Right lobe of liver (tissue), 6 donors: ENCODE data around the gene NPW. TPM values are rescaled to one million over a fixed set of nuclear protein-coding genes. Genes with fewer than 3 reads are reported as not detected.
A peak's percentile ranks its signal among the peaks of the same experiment; 100 is the strongest.

Source experiments
- ATAC-seq, 4 donors: fragments of 200-7000 bp; cut with Tn5 transposase; one replicate each; pipeline ENCODE4 v1.9.1; 2020; ENCODE audit warnings: mild to moderate bottlenecking in 4 of 4, moderate library complexity in 4 of 4
- DNase-seq, 3 donors: peaks; one replicate each; pipeline ENCODE4 v3.0.0-alpha.2; 2020
- H3K27ac ChIP-seq, 3 donors: fragments of 200-600 bp; one replicate each; pipeline ENCODE4 v1.8.0; 2022
- H3K27me3 ChIP-seq, 2 donors: fragments of 200-600 bp; one replicate each; pipeline ENCODE4 v1.8.0; 2022
- H3K36me3 ChIP-seq, 4 donors: fragments of 200-600 bp; sonication (generic) in 1 of 4; one replicate each; pipeline versions ENCODE4 v1.5.1 to v1.8.0; 2017 to 2022; ENCODE audit warnings: control low read depth in 1 of 4
- H3K4me1 ChIP-seq, 4 donors: fragments of 200-600 bp; sonication (generic) in 1 of 4; one replicate each; pipeline versions ENCODE4 v1.5.1 to v1.8.0; 2017 to 2022; ENCODE audit warnings: control low read depth in 1 of 4
- H3K4me3 ChIP-seq, 3 donors: fragments of 200-600 bp; one replicate each; pipeline ENCODE4 v1.8.0; 2022
- H3K9me3 ChIP-seq, 4 donors: fragments of 200-600 bp; sonication (generic) in 1 of 4; one replicate each; pipeline versions ENCODE4 v1.5.1 to v1.8.0; 2017 to 2022; ENCODE audit warnings: control low read depth in 1 of 4
- CTCF ChIP-seq, 4 donors: fragments of 200-600 bp in 3 of 4; fragments of 450-650 bp in 1 of 4; IDR thresholded peaks; one replicate each; pipeline versions ENCODE4 v1.5.1 to v1.8.0; 2016 to 2022; ENCODE audit warnings: antibody characterized with exemption in 4 of 4, mild to moderate bottlenecking in 2 of 4
- POLR2A ChIP-seq: fragments of 450-650 bp; IDR thresholded peaks from one replicate; pipeline ENCODE4 v1.6.1; 2017; ENCODE audit warnings: antibody characterized with exemption, mild to moderate bottlenecking
- WGBS: methylation state at CpG from one replicate; pipeline ENCODE4 v1.1.6; 2018; ENCODE audit warnings: low coverage, low lambda C conversion rate; ENCODE audit not compliant: insufficient coverage; ENCODE audit errors: missing lambda C conversion rate; 5-methylcytosine and 5-hydroxymethylcytosine counted together
- intact Hi-C, 2 donors: fragments of 100-400 bp; cut with DNase I; formaldehyde crosslinking; loops; one replicate each; pipeline versions ENCODE4 v1.11.2 to v1.14.1; 2022
- total RNA-seq, 6 experiments: library from RNA; depleted of rRNA in 2 of 6; stranded (reverse); fragments of >200 nt in 2 of 6; fragmentation: NEBNext Ultra II Directional in 3 of 6; extraction: Animal tissue kit (Norgen Biotek cat#: 25700) in 3 of 6; gene quantifications; one replicate each; pipeline versions ENCODE4 v1.1.0 to v1.2.4, GENCODE V29; 2016 to 2023
- donor health status: DM: no; HTN: yes; CAD: no.
- donor health status: DM: no; HTN: no; CAD: no.
- donor health status: DM: no; HTN: no; CAD: no.
- donor health status: DM: no; HTN: yes; CAD: no.
- donor health status: DM: no; HTN: yes; CAD: no.

The NPW gene
- total RNA-seq, 6 experiments from 2014 or later: 2.7 to 12.3 (median 8.2) TPM

- DNase-seq: peak in 2 of 3 donors; percentile 46 to 60
- ATAC-seq: no peak
- TF ChIP-seq POLR2A (no peak), CTCF (IDR thresholded peaks at IDR 0.05) (no peak)
- WGBS: 53% methylated on average over 12 of the region's 26 CpGs
- no peaks in the 10 kb centered on the region for H3K9me3 ChIP-seq
- no peak overlapping the region for H3K27ac ChIP-seq
- H3K4me1 ChIP-seq: peaks cover under 1 to 47% (median 24%) of the 10 kb centered on the region in 4 donors
- intact Hi-C loops: no loop called here
- H3K4me3 ChIP-seq: no peak overlapping the region
- no peaks in the 10 kb centered on the region for H3K36me3 ChIP-seq
- no peaks in the 10 kb centered on the region for H3K27me3 ChIP-seq
These were observed 24.3 kb downstream of the NPW start for GRCh38 chr16:2043667-2044451.

- intact Hi-C loops: no loop called here
- Histone ChIP-seq H3K27me3 (no peaks in the 10 kb centered on the region), H3K4me1 (peaks cover 0 to 50% (median 26%) of the 10 kb centered on the region in 4 donors), H3K27ac (no peak overlapping the region), H3K36me3 (no peaks in the 10 kb centered on the region), H3K9me3 (no peaks in the 10 kb centered on the region), H3K4me3 (no peak overlapping the region)
- TF ChIP-seq CTCF (IDR thresholded peaks at IDR 0.05) (no peak), POLR2A (no peak)
- 60% methylated on average over 1 of the region's 22 CpGs for WGBS
- ATAC-seq: no peak
- peak in 2 of 3 donors; percentile 50 to 53 for DNase-seq
These were observed 25.0 kb downstream of the NPW start for GRCh38 chr16:2044541-2044940.

- peaks cover 0 to 14% (median 0%) of the 10 kb centered on the region in 4 donors for H3K36me3 ChIP-seq
- peaks cover 0 to 38% (median 17%) of the 10 kb centered on the region in 4 donors for H3K4me1 ChIP-seq
- H3K4me3 ChIP-seq: peak overlapping the region in 1 of 3 donors; percentile 100
- no peaks in the 10 kb centered on the region for H3K27me3 ChIP-seq
- 66% methylated on average over 11 of the region's 21 CpGs for WGBS
- TF ChIP-seq POLR2A (no peak), CTCF (IDR thresholded peaks at IDR 0.05) (no peak)
- DNase-seq: peak in 1 of 3 donors; percentile 43
- no peaks in the 10 kb centered on the region for H3K9me3 ChIP-seq
- peak overlapping the region in 2 of 3 donors; percentile 58 to 61 for H3K27ac ChIP-seq
- intact Hi-C loops: no loop called here
- no peak for ATAC-seq
These were observed 26.6 kb downstream of the NPW start for GRCh38 chr16:2045965-2046892.

GRCh38 chr16:2046893-2047329 is 27.3 kb downstream of the NPW start:
- Histone ChIP-seq H3K27ac (peak overlapping the region; percentile 8 to 61 (median 58)), H3K4me3 (peak overlapping the region; percentile 79 to 100 (median 98))

More at GRCh38 chr16:2046893-2047329, 27.3 kb downstream of the NPW start:
- Histone ChIP-seq H3K27me3 (no peaks in the 10 kb centered on the region), H3K4me1 (peaks cover 0 to 32% (median 14%) of the 10 kb centered on the region in 4 donors), H3K9me3 (no peaks in the 10 kb centered on the region), H3K36me3 (peaks cover 0 to 21% (median 0%) of the 10 kb centered on the region in 4 donors)
- no peak for TF ChIP-seq POLR2A
- no peak for TF ChIP-seq CTCF (IDR thresholded peaks at IDR 0.05)
- DNase-seq: peak in 1 of 3 donors; percentile 47
- intact Hi-C loops: no loop called here
- WGBS: 0% methylated on average over 4 of the region's 8 CpGs
- no peak for ATAC-seq
